K562 (cell line): ENCODE results near the gene DUSP10. TPM values are rescaled to one million over a fixed set of nuclear protein-coding genes. Genes with fewer than 3 reads are reported as not detected.

ENCODE experiments used
- CBFA2T3 ChIP-seq: fragments of 450-650 bp; IDR thresholded peaks from 2 replicates; pipeline ENCODE4 v1.6.1; 2017
- CBX1 ChIP-seq: sonication (generic); IDR thresholded peaks from 2 replicates; pipeline ENCODE4 v1.6.1; 2016; ENCODE audit warnings: antibody characterized with exemption, low read depth, mild to moderate bottlenecking
- CCAR2 ChIP-seq: fragments of 200-400 bp; formaldehyde crosslinking; IDR thresholded peaks from 2 replicates; pipeline ENCODE4 v1.6.1; 2017; ENCODE audit warnings: mild to moderate bottlenecking, low read depth, low read length
- DDX20 ChIP-seq: fragments of 450-650 bp; IDR thresholded peaks from 2 replicates; pipeline ENCODE4 v1.6.1; 2016; ENCODE audit warnings: missing genetic modification characterization, low read depth, mild to moderate bottlenecking, missing compliant biosample characterization, moderate library complexity
- DEAF1 ChIP-seq: fragments of 450-650 bp; formaldehyde crosslinking; IDR thresholded peaks from 2 replicates; pipeline ENCODE4 v1.4.0; 2020; ENCODE audit warnings: mild to moderate bottlenecking, moderate library complexity
- KDM5B ChIP-seq: fragments of 200-600 bp; sonication (generic); IDR thresholded peaks from 2 replicates; pipeline ENCODE4 v1.6.1; 2012; ENCODE audit warnings: low read depth, mild to moderate bottlenecking, moderate library complexity, low read length, control low read depth, inconsistent platforms; ENCODE audit not compliant: insufficient replicate concordance
- MYC ChIP-seq, 2 experiments: fragments of 250-450 bp in 1 of 2; sonication (Bioruptor Pico) in 1 of 2; IDR thresholded peaks; 2 replicates each; pipeline versions ENCODE4 v1.5.1 to v1.6.1; 2012 to 2021; ENCODE audit warnings: low read depth in 2 of 2, borderline replicate concordance in 1 of 2, improper control_type of control experiment in 1 of 2, low read length in 1 of 2, mild to moderate bottlenecking in 1 of 2, moderate library complexity in 1 of 2
- POLR2G ChIP-seq: fragments of 200-400 bp; formaldehyde crosslinking; IDR thresholded peaks from 2 replicates; pipeline ENCODE4 v1.6.1; 2017; ENCODE audit warnings: low read depth, mild to moderate bottlenecking, antibody characterized with exemption, low read length, moderate library complexity
- POU5F1 ChIP-seq: fragments of 150-350 bp; IDR thresholded peaks from 2 replicates; pipeline ENCODE4 v1.6.1; 2014; ENCODE audit warnings: borderline replicate concordance, low read length, low read depth, mild to moderate bottlenecking; ENCODE audit not compliant: partially characterized antibody
- SNRNP70 ChIP-seq: fragments of 200-400 bp; formaldehyde crosslinking; optimal IDR thresholded peaks from 2 replicates; pipeline ENCODE3; 2017; ENCODE audit warnings: low read depth, low read length
- ZNF282 ChIP-seq: sonication (generic); formaldehyde crosslinking; IDR thresholded peaks from 2 replicates; pipeline ENCODE4 v1.8.1; 2023; ENCODE audit warnings: missing genetic modification reagents
- ZNF445 ChIP-seq: fragments of 250-450 bp; sonication (Bioruptor Pico); IDR thresholded peaks from 2 replicates; pipeline ENCODE4 v1.4.0; 2020; ENCODE audit warnings: low read depth, mild to moderate bottlenecking, moderate library complexity
- polyA plus RNA-seq, 8 experiments: library from polyadenylated mRNA; depleted of rRNA in 4 of 8; stranded (reverse) in 5 of 8; unstranded in 3 of 8; fragments of >200 nt; fragmentation: Nextera tagmentation in 2 of 8; fragmentation: Illumina TruSeq in 1 of 8; extraction: Ambion mirVana in 2 of 8; extraction: Trizol in 1 of 8; gene quantifications; 2 replicates each; pipeline versions ENCODE4 v1.2.1 to v1.2.3, GENCODE V29; 2011 to 2014; ENCODE audit warnings: inconsistent platforms in 1 of 8, missing spikeins in 1 of 8
- total RNA-seq, 7 experiments: library from RNA; depleted of rRNA in 6 of 7; stranded (reverse); fragments of >200 nt in 6 of 7; fragmentation: Illumina TruSeq in 2 of 7; extraction: Trizol in 2 of 7; gene quantifications; 2 replicates each; pipeline versions ENCODE4 v1.2.1 to v1.2.3, GENCODE V29; 2011 to 2021; ENCODE audit warnings: low replicate concordance in 1 of 7

Gene DUSP10
- total and polyA plus RNA-seq, 9 of the 15 experiments (the other 6 are each of a cell fraction or from before 2014, with no cell fraction given), result 1.7 to 8.3 (median 6.1) TPM

GRCh38 chr1:221664253-221664652 lies 77.6 kb downstream of the DUSP10 start (continued):
- TF ChIP-seq DDX20 (tag), result no peak
- TF ChIP-seq KDM5B, result no peak
- TF ChIP-seq POLR2G, result no peak
- TF ChIP-seq CCAR2, result no peak
- TF ChIP-seq SNRNP70, result no peak
- TF ChIP-seq ZNF445 (CRISPR knock-in tag), result no peak
- TF ChIP-seq DEAF1 (CRISPR knock-in tag), result 0 out of 2 replicates have a peak, but pooled peaks have one; percentile 8
- no peak for TF ChIP-seq CBX1
- TF ChIP-seq MYC (IDR thresholded peaks at IDR 0.05; ENCODE audit: low read depth, low read length), result no peak
- TF ChIP-seq MYC (CRISPR knock-in tag; IDR thresholded peaks at IDR 0.05; ENCODE audit: borderline replicate concordance, low read depth), result no peak
- no peak for TF ChIP-seq POU5F1
- no peak for TF ChIP-seq CBFA2T3
- TF ChIP-seq ZNF282 (CRISPR knock-in tag), result no peak
